AG08396 (cell line): ENCODE results near the gene MBTD1.

Experiments
- DNase-seq: peaks from one replicate; pipeline ENCODE4 v3.0.0; 2012; ENCODE audit warnings: low spot score, mixed read lengths

Gene MBTD1

DNA sequence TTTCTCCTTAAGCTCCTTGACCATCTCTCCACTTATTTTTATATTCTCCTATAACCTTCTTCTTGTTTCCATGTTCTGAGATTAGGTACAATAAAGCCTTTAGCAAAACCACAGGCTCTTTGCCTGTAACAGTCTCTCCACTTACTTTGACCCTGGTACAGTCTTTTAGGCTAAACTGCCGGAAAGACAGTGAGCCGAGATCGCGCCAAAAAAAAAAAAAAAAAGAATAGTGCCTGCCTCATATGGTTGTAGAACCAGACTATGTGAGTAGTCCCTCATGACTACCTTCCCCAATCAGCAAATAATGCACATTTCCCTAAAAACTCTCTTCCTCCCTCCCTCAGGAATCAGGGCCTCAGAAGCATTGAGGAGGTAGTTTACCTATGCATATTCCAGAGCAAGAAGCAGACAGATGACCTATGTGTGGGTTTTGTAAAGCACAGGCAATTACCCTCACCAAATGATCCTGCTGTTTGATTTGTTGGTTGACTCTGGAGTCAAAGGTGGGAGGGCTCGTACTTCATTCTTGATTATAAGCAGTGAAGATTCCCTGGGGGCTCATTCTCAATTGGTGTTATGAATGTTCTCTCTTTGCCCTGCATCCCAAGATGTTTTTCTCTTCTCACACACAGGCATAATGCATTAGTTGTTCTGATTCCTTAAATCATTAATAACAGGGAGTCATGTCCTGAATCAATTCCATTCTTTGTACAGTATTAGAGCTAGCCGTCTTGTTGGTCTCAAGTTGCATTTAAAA lies 115.4 kb downstream of the MBTD1 start:
- DNase-seq, result no peak

DNA sequence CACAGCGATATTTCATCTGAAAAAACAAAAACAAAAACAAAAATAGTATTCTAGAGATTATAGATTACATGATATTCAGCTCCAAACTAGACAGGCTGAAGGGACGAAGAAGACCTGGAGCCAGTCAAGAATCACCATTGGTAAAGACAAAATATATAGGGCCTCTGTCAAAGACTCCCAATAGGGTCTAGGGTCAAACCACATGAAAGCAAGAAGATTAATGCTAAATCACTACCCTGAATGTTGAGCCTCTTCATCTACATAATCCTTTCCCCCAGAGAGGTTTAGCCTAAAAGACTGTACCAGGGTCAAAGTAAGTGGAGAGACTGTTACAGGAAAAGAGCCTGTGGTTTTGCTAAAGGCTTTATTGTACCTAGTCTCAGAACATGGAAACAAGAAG lies 117.3 kb downstream of the MBTD1 start:
- DNase-seq, result no peak

DNA sequence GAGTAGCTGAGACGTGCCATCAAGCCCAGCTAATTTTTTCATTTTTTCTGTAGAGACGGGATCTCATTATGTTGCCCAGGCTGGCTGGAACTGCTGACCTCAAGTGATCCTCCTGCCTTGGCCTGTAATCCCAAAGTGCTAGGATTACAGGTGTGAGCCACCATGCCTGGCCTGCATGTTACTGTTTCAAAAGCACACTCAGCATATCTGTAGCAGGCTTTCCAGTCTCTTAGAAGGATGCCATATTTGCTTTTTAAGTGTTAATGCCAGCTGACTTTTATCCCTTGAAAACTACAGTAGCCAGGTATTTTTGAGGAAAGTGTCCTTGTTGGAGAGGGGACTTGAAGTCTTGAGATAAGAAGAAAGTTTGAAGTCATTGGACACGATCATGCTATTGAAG lies 123.9 kb downstream of the MBTD1 start:
- DNase-seq, result no peak

DNA sequence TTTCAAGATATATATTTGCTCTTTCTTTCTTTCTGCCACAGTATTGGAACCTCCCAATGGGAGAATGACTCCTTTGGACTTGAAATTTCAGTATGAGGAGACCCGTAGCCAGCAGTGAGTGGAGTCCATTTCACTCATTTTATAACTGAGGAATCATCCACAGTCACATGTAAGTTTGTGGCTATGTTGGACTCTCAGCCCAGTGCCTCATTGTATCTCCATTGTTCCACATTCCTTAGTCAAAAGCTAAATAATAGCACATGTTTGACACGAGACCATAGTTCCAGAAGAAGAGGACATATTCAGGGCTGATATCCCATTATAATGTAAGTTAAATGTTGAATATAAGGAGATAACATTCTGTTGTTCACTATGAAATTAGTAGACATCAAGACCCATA lies 126.5 kb downstream of the MBTD1 start:
- no peak for DNase-seq

DNA sequence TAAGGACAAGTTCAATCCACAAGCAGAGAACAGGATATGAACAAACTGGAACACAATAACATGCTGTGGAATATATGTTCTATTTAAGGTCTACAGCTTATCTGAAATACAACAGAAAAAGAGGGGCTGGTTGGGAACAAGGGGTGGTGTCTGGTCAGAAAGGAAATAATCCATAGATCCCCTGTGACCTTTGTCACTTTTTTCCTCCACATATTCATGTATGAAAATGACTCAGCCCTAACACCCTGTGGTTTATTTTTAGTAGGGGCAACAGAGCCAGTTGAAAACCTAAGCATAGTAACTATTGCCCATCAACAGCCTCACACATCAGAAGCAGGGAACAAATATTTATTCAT lies 126.9 kb downstream of the MBTD1 start:
- DNase-seq, result no peak

DNA sequence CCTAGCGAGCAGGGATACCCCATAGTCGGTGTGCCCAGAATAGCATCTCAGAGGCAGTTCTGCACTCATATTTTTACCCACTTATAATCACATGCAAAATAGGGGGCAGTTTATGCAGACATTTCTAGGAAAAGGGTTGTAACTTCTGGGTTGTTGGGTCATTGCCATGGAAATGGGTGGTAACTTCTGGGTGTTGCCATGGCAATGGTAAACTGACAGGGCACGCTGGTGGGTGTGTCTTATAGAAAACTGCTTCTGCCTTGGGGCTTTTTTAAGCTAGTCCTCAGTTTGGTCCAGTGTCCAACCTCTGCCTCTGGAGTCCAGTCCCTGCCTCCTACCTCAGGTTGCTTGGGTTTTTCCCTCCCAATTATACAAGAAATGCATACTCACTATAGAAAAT lies 131.8 kb downstream of the MBTD1 start:
- no peak for DNase-seq
